AG09319 (cell line): Measurements from ENCODE around the gene CEP164.

Experiments used
- DNase-seq: peaks from one replicate; pipeline ENCODE4 v3.0.0-alpha.2; 2010; ENCODE audit warnings: low read depth; ENCODE audit errors: extremely low read depth
- CTCF ChIP-seq: IDR thresholded peaks from 2 replicates; pipeline ENCODE4 v1.5.1; 2011; ENCODE audit warnings: low read depth, mild to moderate bottlenecking, inconsistent platforms, low read length, moderate library complexity

The CEP164 gene

GRCh38 chr11:117443266-117444186, 115.9 kb downstream of the CEP164 start:
- TF ChIP-seq CTCF, result peak; percentile 39
- no peak for DNase-seq

DNA sequence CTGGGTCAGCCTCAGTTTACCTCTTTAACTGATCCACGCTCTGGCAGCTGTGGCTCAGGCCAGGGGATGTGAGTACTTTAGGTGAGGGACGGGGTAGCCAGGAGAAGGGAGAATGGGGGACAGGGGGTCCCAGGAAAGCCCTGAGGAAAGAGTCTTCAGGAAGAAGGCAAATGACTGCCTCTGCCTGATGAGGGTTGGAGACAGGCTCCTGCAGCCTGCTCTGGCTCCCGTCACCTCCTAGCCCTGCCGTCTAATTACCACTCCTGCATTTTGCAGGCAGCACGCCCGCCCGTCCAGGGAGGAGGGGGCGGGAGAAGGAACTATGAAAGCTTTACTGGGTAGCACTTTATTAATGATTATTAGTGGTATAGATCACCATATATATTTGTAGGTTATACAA, 116.6 kb downstream of the CEP164 start:
- TF ChIP-seq CTCF, result no peak
- DNase-seq, result no peak

- TF ChIP-seq CTCF, result no peak
- DNase-seq, result no peak
Measured at GRCh38 chr11:117444711-117445658, 117.3 kb downstream of the CEP164 start.

DNA sequence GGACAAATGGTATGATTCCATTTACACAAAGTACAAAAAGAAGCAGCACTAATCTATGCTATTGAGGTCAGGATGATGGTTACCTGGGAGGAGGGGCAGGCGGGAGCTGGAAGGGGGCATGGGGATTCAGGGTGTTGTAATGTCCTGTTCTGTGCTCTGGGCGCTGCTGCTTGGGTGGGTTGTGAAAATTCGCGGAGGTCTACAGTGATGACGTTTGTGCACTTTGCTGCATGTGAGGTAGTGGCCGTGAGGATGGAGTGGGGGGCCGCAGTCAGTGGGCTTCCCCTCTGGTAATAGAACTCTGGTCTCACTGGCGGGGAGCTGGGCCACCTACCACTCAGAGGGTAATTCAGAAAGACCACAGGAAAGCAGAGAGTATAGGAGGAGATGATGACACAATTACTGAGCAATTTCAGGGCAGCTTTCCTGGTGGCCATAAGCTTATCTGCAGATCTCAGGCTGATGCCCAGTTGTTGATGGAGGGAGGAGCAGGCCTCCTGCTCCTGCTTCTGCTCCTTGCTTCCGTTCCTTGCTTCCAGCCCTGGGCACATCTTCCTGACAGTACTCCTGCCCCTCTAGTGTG, 121.5 kb downstream of the CEP164 start:
- no peak for DNase-seq
- no peak for TF ChIP-seq CTCF

DNA sequence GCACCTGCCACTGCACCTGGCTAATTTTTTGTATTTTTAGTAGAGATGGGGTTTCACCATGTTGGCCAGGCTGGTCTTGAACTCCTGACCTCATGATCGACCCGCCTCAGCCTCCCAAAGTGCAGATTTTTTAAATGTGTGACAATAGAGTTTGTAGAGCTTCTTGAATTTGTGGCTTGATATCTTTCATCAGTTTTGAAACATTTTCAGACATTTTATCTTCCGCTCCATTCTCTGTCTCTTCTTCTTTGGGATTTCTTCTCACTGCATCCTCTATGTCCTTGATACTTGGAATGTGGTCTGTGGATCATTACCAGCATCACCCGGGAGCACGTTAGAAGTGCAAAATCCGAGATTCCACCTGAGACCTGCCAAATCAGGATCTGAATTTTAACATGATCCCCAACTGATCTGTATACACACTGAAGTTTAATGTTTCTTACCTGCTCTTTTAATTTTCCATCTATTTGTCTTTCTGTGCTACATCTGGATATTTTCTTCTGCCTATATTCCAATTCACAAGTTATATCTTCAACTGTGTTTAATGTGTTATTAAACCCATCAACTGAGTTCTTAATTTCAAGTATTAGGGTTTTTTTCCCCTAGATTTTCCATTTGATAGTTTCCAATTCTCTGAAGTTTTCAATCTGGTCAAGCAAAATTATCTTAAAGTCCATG, 126.4 kb downstream of the CEP164 start:
- DNase-seq, result no peak
- no peak for TF ChIP-seq CTCF

- TF ChIP-seq CTCF, result no peak
- no peak for DNase-seq
Measured at GRCh38 chr11:117454564-117454917, 126.9 kb downstream of the CEP164 start.
